ENCODE measurements around the gene CTNNBL1.
"Not testable (repeated sequence)": the region's sequence is repeated elsewhere in the genome, so short reads cannot be mapped to it uniquely, and the experiment has no call there.

Gene CTNNBL1

GRCh38 chr20:37711994-37712964, 18.4 kb downstream of the CTNNBL1 start:
- DNase-seq = no peak

GRCh38 chr20:37713396-37713795, 19.6 kb downstream of the CTNNBL1 start:
- no peak for DNase-seq

GRCh38 chr20:37714978-37715672, 21.3 kb downstream of the CTNNBL1 start:
- DNase-seq = no peak

- no peak for DNase-seq
These were observed 27.9 kb downstream of the CTNNBL1 start for GRCh38 chr20:37721751-37722150.

DNA sequence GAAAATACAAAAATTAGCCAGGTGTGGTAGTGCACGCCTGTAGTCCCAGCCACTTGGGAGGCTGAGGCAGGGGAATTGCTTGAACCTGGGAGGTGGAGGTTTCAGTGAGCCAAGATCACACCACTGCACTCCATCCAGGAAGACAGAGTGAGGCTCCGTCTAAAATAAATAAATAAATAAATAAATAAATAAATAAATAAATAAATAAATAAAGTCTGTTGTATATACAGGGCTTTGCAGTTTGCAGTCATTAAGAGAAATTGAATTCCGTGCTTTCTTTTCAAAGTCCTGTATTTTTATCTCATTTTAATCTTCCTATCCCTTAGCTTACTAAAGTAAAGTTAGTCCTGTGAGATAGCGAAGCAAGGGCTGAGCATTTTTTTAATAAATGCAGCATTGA, 28.5 kb downstream of the CTNNBL1 start:
- not testable (repeated sequence) for DNase-seq

GRCh38 chr20:37723668-37724067, 29.8 kb downstream of the CTNNBL1 start:
- DNase-seq = no peak

- no peak for DNase-seq
These were observed 31.3 kb downstream of the CTNNBL1 start for GRCh38 chr20:37725165-37725564.

GRCh38 chr20:37725855-37726254, 32.0 kb downstream of the CTNNBL1 start:
- DNase-seq = no peak

GRCh38 chr20:37726321-37726720, 32.5 kb downstream of the CTNNBL1 start:
- no peak for DNase-seq

GRCh38 chr20:37726971-37727956, 33.4 kb downstream of the CTNNBL1 start:
- no peak for DNase-seq

- DNase-seq = no peak
These were observed 34.3 kb downstream of the CTNNBL1 start for GRCh38 chr20:37727957-37728634.

- no peak for DNase-seq
These were observed 34.8 kb downstream of the CTNNBL1 start for GRCh38 chr20:37728635-37728983.

DNA sequence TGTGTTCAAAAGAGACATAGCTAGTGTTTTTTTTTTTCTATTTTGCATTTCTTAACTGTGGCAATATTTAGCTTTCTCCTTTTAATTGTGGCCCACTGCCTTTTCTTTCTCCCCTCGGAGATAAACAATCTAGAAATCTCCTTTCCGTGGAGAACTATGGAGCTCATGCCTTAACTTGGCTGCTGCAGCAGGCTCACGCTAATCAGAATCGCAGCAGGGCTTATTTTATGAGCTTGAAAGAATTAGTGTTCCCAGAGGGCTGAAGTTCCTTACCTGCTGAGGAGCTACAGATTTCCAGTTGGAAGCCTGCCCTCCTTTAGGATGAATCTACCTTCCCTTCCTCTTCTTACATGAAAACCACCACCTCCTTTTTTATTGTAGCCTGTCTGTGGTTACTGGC, 35.6 kb downstream of the CTNNBL1 start:
- no peak for DNase-seq

DNA sequence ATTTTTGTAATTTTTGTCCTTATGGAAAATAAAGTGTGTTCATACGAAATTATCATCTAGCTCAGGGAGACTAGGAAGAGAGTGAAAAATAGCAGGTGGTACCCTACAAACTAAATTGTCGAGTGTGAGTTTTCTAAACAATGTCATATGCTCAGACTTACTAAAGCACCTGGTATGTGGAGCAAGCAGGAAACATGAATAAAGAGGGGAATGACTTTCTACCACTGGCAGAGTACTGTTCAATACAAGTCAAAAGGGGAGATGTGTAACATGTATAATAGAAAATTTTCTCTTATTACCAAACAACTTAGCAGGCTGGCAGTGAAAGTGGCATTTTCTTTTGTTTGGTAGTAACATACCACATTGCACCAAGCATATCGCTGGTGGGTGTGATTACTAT, 36.1 kb downstream of the CTNNBL1 start:
- DNase-seq = no peak

- no peak for DNase-seq
These were observed 39.6 kb downstream of the CTNNBL1 start for GRCh38 chr20:37733416-37733815.

DNA sequence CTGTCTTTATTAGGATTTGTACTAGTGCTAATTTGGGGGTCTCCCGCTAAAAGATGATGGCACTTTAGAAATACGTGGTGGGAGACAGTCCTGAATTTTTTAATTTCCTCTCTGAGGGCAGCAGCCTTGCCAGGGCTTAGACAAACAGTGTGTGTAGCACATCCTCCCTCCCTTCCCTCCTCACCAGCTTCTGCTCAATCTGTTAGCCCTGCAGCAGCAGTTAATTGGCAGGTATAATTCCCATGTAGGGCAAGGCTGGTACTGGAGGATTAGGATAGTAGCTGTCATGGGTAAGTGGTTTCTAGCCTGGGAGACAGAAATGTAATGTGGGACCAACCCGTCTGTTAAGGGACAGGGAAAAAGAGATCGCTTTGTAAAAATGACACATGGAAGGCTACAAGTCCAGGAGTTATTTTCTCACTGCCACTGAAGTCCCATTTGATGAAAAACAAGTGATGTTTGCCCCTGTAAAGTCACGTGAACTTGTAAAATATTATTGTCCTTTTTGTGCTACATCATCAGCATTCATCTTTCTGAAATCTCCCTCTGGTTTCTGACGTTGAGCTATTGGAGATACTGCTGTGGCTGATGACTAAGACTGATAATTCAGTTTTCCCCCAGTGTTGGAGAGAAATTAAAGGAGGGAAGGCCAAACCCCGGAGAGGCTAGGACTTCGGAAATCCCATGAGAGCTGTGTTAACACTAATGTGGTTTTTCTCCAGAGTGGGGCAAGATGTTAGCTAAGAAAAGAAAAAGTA, 40.6 kb downstream of the CTNNBL1 start:
- DNase-seq = no peak

GRCh38 chr20:37735541-37735940, 41.7 kb downstream of the CTNNBL1 start:
- no peak for DNase-seq

- no peak for DNase-seq
These were observed 42.3 kb downstream of the CTNNBL1 start for GRCh38 chr20:37736132-37736531.

DNA sequence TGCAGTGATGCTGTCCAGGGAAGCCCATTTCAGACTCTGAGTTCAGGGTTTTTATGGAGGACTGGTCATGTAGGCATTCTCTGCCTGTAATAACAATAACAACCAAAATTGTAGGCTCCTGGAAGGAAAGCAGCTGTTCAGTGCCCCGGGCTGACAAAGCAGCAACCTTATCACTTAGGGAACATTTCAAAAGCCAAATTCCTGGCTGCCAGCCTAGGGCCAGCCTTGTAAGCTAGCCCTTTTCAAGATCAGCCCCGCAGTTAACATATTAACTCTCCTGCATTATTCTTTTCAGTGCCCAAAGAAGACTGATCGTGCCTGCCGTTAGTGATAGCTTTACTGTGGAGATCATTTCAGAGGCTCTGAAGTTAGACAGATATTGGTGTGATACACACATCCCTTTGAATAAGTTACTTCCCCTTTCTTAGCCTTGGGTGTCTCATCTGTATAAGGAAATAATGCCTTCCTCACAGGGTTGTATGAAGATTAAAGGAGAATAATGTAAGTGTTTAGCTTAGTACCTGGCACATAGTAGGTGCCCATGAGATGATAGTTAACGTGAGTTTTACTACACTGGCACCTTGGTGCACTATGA, 44.1 kb downstream of the CTNNBL1 start:
- no peak for DNase-seq

GRCh38 chr20:37741055-37741454, 47.2 kb downstream of the CTNNBL1 start:
- DNase-seq = no peak

DNA sequence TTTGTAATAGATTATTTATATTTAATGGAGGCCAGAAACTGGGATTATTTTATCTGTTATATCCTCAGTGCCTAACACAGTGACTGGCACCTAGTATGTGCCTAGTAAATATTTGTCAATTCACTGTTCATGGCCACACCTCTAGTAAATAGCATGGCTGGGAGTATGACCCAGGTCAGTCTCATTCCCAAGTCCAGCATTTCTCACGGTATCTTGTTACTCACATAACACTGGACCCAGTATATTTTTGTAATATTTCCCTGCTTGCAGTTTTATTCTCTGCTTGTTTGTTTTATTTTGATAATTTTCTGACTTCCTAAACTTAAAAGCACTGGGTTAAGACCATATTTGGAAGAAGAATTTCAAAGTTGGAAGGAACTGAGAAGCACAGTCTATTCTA, 47.7 kb downstream of the CTNNBL1 start:
- no peak for DNase-seq
